Nephron (organoid): ENCODE measurements around the gene ITPRIPL1.

Source experiments
- H3K27ac Mint-ChIP-seq, 3 experiments: 2 replicates each; pipeline ENCODE4 v1.8.0; 2020; ENCODE audit warnings: mixed read lengths in 3 of 3, mild to moderate bottlenecking in 2 of 3, moderate library complexity in 1 of 3
- H3K27me3 Mint-ChIP-seq: 2 replicates; pipeline ENCODE4 v1.8.0; 2021; ENCODE audit warnings: low read depth, mild to moderate bottlenecking, moderate library complexity, mixed read lengths
- H3K36me3 Mint-ChIP-seq: 2 replicates; pipeline ENCODE4 v1.8.0; 2020; ENCODE audit warnings: low read depth, mixed read lengths
- H3K4me1 Mint-ChIP-seq: 2 replicates; pipeline ENCODE4 v1.8.0; 2020; ENCODE audit warnings: mixed read lengths
- H3K4me3 Mint-ChIP-seq, 3 experiments: 2 replicates each; pipeline ENCODE4 v1.8.0; 2020; ENCODE audit warnings: mild to moderate bottlenecking in 3 of 3, mixed read lengths in 3 of 3, moderate library complexity in 2 of 3
- H3K9me3 Mint-ChIP-seq: 2 replicates; pipeline ENCODE4 v1.8.0; 2020; ENCODE audit warnings: mixed read lengths
- CTCF ChIP-seq, 3 experiments: fragments of 200-600 bp; sonication (generic); IDR thresholded peaks; one replicate each; pipeline ENCODE4 v1.5.0; 2021; ENCODE audit warnings: antibody characterized with exemption in 3 of 3; ENCODE audit not compliant: unreplicated experiment in 3 of 3

ITPRIPL1 gene

DNA sequence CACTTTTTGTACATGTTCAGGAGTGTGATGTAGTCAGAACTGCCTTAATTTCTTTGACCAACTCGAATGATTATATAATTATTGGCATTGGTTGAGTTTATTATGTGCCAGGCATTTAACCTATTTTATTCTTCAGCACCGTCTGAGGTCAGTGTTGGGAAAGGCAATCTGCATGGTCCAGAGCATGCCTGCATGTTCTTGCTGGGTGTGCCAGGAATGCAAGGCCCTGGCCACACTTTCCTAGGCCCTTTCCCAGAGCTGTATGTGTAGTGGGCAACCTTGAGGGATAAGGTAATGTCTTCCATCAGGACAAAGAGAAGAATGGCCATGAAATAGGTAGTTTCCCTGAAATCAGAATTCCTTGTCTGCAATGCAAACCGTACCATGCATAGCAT is 10.1 kb upstream of the ITPRIPL1 start:
- no peak overlapping the region for H3K4me3 Mint-ChIP-seq
- H3K27me3 Mint-ChIP-seq: peaks cover 30% of the 10 kb centered on the region
- no peaks in the 10 kb centered on the region for H3K36me3 Mint-ChIP-seq
- peaks cover 3% of the 10 kb centered on the region for H3K9me3 Mint-ChIP-seq
- no peak overlapping the region for H3K27ac Mint-ChIP-seq
- H3K4me1 Mint-ChIP-seq: no peaks in the 10 kb centered on the region
- TF ChIP-seq CTCF (IDR thresholded peaks at IDR 0.05; ENCODE audit: unreplicated experiment in 3 of 3): no peak

GRCh38 chr2:96315400-96316071 is 9.6 kb upstream of the ITPRIPL1 start:
- Mint-ChIP-seq H3K27ac (no peak overlapping the region), H3K9me3 (peaks cover 3% of the 10 kb centered on the region), H3K36me3 (no peaks in the 10 kb centered on the region), H3K27me3 (peaks cover 32% of the 10 kb centered on the region), H3K4me3 (no peak overlapping the region), H3K4me1 (no peaks in the 10 kb centered on the region)
- no peak for TF ChIP-seq CTCF (IDR thresholded peaks at IDR 0.05; ENCODE audit: unreplicated experiment in 3 of 3)

GRCh38 chr2:96316999-96317398 is 8.1 kb upstream of the ITPRIPL1 start:
- Mint-ChIP-seq H3K36me3 (no peaks in the 10 kb centered on the region), H3K27me3 (peaks cover 47% of the 10 kb centered on the region), H3K9me3 (peaks cover 3% of the 10 kb centered on the region), H3K27ac (no peak overlapping the region), H3K4me1 (peaks cover 2% of the 10 kb centered on the region), H3K4me3 (no peak overlapping the region)
- no peak for TF ChIP-seq CTCF (IDR thresholded peaks at IDR 0.05; ENCODE audit: unreplicated experiment in 3 of 3)

- Mint-ChIP-seq H3K9me3 (peaks cover 3% of the 10 kb centered on the region), H3K36me3 (no peaks in the 10 kb centered on the region), H3K4me1 (peaks cover 4% of the 10 kb centered on the region), H3K4me3 (no peak overlapping the region), H3K27ac (no peak overlapping the region), H3K27me3 (peaks cover 53% of the 10 kb centered on the region)
- TF ChIP-seq CTCF (IDR thresholded peaks at IDR 0.05; ENCODE audit: unreplicated experiment in 3 of 3): no peak
These were observed 7.5 kb upstream of the ITPRIPL1 start for GRCh38 chr2:96317584-96317997.

DNA sequence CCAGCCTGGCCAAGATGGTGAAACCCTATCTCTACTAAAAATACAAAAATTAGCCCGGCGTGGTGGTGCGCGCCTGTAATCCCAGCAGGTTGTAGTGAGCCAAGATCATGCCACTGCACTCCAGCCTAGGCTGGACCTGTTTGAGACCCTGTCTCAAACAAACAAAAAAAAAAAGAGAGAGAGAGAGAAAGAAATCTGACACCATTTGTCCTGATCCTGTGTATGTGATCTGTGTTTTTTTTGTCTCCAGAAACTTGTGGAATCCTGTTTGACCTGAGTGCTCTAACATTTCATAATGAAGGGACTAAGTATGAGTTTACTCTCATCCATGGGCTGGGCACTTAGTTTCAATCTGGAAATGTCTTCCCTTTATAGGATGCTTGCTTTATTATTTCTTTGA is 6.4 kb upstream of the ITPRIPL1 start:
- peaks cover 62% of the 10 kb centered on the region for H3K27me3 Mint-ChIP-seq
- H3K4me1 Mint-ChIP-seq: peaks cover 4% of the 10 kb centered on the region
- H3K4me3 Mint-ChIP-seq: no peak overlapping the region
- peaks cover 3% of the 10 kb centered on the region for H3K9me3 Mint-ChIP-seq
- H3K36me3 Mint-ChIP-seq: no peaks in the 10 kb centered on the region
- no peak overlapping the region for H3K27ac Mint-ChIP-seq
- no peak for TF ChIP-seq CTCF (IDR thresholded peaks at IDR 0.05; ENCODE audit: unreplicated experiment in 3 of 3)

DNA sequence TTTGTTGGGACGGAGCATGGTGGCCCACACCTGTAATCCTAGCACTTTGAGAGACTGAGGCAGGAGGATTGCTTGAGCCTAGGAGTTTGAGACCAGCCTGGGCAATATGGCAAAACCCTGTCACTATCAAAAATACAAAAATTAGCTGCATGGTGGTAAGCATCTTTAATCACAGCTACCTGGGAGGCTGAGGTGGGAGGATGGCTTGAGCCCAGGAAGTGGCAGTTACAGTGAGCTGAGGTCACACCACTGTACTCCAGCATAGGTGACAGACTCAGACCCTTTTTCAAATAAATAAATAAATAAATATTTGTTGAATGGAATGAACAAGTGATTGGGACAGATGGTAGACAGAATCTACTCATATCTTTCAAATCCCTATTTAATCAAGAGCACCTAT is 5.7 kb upstream of the ITPRIPL1 start:
- Mint-ChIP-seq H3K36me3 (no peaks in the 10 kb centered on the region), H3K27ac (no peak overlapping the region), H3K9me3 (peaks cover 3% of the 10 kb centered on the region), H3K27me3 (peaks cover 67% of the 10 kb centered on the region), H3K4me3 (no peak overlapping the region), H3K4me1 (peaks cover 4% of the 10 kb centered on the region)
- TF ChIP-seq CTCF (IDR thresholded peaks at IDR 0.05; ENCODE audit: unreplicated experiment in 3 of 3): no peak
